ENCODE results near the gene RAI1.

Gene RAI1

DNA sequence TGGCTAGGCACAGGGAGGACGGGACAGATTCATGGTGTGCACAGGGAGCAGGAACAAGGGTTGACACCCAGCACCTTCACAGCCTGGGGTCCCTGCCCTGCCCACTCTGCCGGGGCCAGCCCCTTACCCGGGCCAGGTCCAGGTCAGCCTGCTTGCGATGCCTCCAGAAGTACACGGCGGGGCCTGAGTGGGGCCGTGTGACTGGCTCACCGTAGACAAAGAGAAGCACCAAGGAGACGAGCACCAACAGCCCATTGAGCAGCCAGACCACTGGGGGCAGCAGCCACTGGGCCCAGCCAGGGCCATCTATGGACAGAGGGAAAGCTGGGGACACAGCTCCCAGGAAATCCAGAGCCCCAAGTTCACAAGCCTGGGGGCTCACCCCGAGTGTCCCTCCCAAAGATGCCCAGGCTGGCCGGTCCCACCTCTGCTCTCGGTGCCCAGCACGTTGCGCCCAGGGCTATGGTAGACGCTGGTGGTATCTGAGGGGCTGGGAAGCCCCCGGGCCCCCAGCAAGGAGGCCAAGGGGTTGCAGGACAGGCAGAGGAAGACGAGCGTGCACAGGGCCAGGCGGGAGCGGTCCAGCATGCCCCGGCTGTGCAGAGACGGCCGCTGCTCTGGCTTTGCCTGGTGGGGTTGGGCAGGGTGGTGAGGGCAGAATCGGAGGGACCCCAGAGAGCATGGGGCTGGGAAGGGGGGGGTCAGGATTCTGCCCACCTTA lies 135.7 kb downstream of the RAI1 start:
- POLR2A ChIA-PET = no interaction called here
- no peak for DNase-seq (ENCODE audit: extremely low spot score)
- CTCF ChIA-PET = no interaction called here
- TF ChIP-seq, protein P1, sequence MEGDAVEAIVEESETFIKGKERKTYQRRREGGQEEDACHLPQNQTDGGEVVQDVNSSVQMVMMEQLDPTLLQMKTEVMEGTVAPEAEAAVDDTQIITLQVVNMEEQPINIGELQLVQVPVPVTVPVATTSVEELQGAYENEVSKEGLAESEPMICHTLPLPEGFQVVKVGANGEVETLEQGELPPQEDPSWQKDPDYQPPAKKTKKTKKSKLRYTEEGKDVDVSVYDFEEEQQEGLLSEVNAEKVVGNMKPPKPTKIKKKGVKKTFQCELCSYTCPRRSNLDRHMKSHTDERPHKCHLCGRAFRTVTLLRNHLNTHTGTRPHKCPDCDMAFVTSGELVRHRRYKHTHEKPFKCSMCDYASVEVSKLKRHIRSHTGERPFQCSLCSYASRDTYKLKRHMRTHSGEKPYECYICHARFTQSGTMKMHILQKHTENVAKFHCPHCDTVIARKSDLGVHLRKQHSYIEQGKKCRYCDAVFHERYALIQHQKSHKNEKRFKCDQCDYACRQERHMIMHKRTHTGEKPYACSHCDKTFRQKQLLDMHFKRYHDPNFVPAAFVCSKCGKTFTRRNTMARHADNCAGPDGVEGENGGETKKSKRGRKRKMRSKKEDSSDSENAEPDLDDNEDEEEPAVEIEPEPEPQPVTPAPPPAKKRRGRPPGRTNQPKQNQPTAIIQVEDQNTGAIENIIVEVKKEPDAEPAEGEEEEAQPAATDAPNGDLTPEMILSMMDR (IDR thresholded peaks at IDR 0.05; ENCODE audit: control extremely low read depth, extremely low read depth, low read depth, missing control alignments) = no peak

DNA sequence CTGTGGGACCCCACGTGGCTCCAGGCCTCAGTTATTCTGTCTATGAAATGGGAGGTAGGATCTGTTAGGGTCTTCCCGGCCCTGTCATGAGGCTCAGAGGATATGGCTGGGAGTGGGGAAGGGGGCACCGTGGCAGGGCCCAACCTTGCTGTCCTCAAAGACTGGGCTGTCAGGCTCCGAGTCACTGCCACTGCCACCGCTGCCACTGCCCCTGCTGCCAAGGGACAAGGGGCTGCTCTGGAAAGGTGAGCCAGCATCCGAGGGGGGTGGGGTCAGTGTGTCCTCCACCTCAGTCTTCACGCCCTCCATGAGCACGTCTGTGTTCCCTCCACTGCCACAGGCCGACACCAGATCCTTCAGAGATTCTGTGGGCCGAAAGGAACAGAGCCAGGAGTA lies 136.3 kb downstream of the RAI1 start:
- ChIA-PET POLR2A (no interaction called here), CTCF (interaction anchor here (1.0 to 2.3 kb wide), 2 partner anchors 16 to 42 kb away, joined by 3 to 6 read pairs; no protein-coding TSS in a partner anchor)
- no peak for DNase-seq (ENCODE audit: extremely low spot score)
- TF ChIP-seq, protein P1 (IDR thresholded peaks at IDR 0.05; ENCODE audit: control extremely low read depth, extremely low read depth, low read depth, missing control alignments) = no peak

DNA sequence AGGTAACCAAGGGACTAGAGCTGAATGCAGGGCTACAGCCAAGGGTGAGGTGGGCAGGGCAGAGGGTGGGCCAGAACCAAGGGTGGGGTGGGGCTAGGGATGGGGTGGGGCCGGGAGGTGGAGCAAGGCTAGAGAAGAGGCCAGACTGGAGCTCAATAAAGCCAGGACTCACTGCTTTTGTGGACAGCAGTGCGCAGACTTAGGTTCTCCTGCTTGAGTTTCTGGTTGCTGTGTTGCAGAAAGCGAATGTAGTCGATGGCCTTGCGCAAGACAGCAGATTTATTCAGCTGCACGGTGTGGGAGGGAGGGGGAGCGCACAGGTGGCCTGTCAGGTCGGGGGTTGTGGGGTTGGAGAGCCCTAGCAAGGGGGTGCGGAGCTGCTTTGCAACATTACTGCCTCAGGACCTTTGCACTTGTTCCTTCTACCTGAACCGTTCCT lies 136.8 kb downstream of the RAI1 start:
- ChIA-PET POLR2A (interaction anchor here (0.6 kb wide), 1 partner anchor 1051 kb away, joined by 3 read pairs; no protein-coding TSS in a partner anchor), CTCF (interaction anchor here (0.6 to 2.3 kb wide), 3 partner anchors 9 to 42 kb away, joined by 3 to 6 read pairs (median 3); no protein-coding TSS in a partner anchor)
- TF ChIP-seq, protein P1 (IDR thresholded peaks at IDR 0.05; ENCODE audit: control extremely low read depth, extremely low read depth, low read depth, missing control alignments) = no peak
- DNase-seq (ENCODE audit: extremely low spot score) = no peak

DNA sequence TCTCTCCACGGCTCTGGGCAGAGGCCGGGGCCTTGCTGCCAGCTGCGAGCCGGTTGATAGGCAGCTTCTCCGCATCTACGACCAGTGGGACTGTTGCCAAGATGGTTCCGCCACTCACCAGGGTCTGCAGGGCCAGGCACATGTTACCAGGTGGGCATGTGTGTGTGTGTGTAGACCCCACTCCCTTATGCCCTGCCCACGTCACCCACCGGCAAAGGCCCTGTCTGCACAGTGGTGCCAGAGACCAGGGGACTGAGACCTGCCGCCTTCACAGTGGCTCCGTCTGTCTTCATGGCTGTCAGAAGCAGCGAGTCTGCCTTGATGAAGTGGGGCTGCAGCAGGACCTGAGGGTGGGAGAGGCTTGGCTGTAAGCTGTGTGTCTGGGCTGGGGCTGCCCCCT lies 137.9 kb downstream of the RAI1 start:
- TF ChIP-seq, protein P1 (IDR thresholded peaks at IDR 0.05; ENCODE audit: control extremely low read depth, extremely low read depth, low read depth, missing control alignments) = no peak
- ChIA-PET CTCF (interaction anchor here (2.3 kb wide), 1 partner anchor 14 kb away, joined by 6 read pairs; no protein-coding TSS in a partner anchor), POLR2A (no interaction called here)
- DNase-seq (ENCODE audit: extremely low spot score) = no peak

DNA sequence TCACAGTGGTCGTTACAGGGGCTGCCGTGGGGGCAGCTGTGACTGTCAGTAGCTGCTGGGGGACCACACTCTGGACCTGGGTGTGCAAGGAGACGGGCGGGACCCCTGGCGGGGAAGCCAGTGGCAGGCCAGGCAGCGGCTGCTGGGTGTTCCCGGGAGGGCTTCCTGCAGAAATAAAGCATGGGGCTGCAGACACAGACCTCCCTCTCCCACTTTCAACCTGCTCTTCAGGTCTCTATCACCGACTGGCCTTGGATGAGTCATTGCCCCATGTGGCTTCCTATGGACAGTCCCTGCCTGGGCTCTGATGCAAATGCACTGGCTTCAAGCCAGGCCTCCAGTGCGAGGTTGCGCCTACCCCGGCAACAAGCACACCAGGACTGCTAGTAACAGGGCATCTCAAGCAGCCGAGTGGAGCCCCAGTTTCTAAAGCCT lies 138.3 kb downstream of the RAI1 start:
- TF ChIP-seq, protein P1 (IDR thresholded peaks at IDR 0.05; ENCODE audit: control extremely low read depth, extremely low read depth, low read depth, missing control alignments) = no peak
- DNase-seq (ENCODE audit: extremely low spot score) = peak; percentile 89
- CTCF ChIA-PET = interaction anchor here (0.9 to 2.3 kb wide), 6 partner anchors 8 to 100 kb away, joined by 3 to 12 read pairs (median 5); no protein-coding TSS in a partner anchor
- POLR2A ChIA-PET = no interaction called here

DNA sequence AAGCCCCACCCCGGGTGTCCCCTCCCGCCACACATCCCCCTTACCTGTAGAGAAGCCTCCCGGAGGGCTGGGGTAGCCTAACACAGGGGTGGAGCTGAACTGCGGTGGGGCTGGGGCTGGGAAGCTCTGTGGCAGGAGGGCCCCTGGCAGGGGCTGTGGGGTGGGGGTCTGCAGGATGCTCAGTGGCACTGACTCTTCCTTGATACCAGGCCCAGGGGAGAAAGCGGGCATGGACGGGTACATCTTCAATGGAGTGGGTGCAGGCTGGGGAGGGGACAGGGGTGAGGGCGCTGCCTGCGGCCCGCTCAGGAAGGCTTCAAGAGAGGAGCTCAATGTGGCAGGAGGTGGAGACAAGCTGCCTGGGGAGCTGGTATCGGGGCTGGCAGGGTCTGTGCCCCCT lies 138.8 kb downstream of the RAI1 start:
- DNase-seq (ENCODE audit: extremely low spot score) = no peak
- POLR2A ChIA-PET = no interaction called here
- TF ChIP-seq, protein P1 (IDR thresholded peaks at IDR 0.05; ENCODE audit: control extremely low read depth, extremely low read depth, low read depth, missing control alignments) = no peak
- CTCF ChIA-PET = interaction anchor here (0.9 to 2.3 kb wide), 9 partner anchors 8 to 99 kb away, joined by 3 to 12 read pairs (median 5); no protein-coding TSS in a partner anchor

Measured in GM10248 (cell line).